Activated naive CD4-positive, alpha-beta T cell treated with anti-CD3 and anti-CD28 coated beads, Interleukin-2, amount 50 U/mL, for 16 hours (primary cell): ENCODE measurements around the gene TENT4A.
"Not testable (repeated sequence)": the region's sequence is repeated elsewhere in the genome, so short reads cannot be mapped to it uniquely, and the experiment has no call there.

ENCODE experiments used
- DNase-seq: peaks from one replicate; pipeline ENCODE4 v3.0.0-alpha.2; 2020

Gene TENT4A

GRCh38 chr5:6713274-6714225 is at the start of gene TENT4A:
Gene TENT4A (plus strand): TSS chr5:6713432. CDS start chr5:6713984, 552 bp downstream.
- DNase-seq = peak; percentile 24

GRCh38 chr5:6666762-6667161 is 46.5 kb upstream of the TENT4A start:
- DNase-seq = no peak

- DNase-seq = no peak
These were observed 45.6 kb upstream of the TENT4A start for GRCh38 chr5:6667648-6668047.

GRCh38 chr5:6668717-6669116 is 44.5 kb upstream of the TENT4A start:
- DNase-seq = not testable (repeated sequence)

- no peak for DNase-seq
These were observed 40.2 kb upstream of the TENT4A start for GRCh38 chr5:6673031-6673430.

GRCh38 chr5:6673963-6674362 is 39.3 kb upstream of the TENT4A start:
- no peak for DNase-seq

GRCh38 chr5:6674421-6674820 is 38.8 kb upstream of the TENT4A start:
- DNase-seq = no peak

- no peak for DNase-seq
These were observed 38.3 kb upstream of the TENT4A start for GRCh38 chr5:6674886-6675285.

GRCh38 chr5:6675784-6676491 is 37.3 kb upstream of the TENT4A start:
- DNase-seq = no peak

- no peak for DNase-seq
These were observed 36.5 kb upstream of the TENT4A start for GRCh38 chr5:6676702-6677101.

- DNase-seq = no peak
These were observed 34.8 kb upstream of the TENT4A start for GRCh38 chr5:6678385-6678784.

GRCh38 chr5:6680922-6681321 is 32.3 kb upstream of the TENT4A start:
- DNase-seq = no peak

- no peak for DNase-seq
These were observed 31.6 kb upstream of the TENT4A start for GRCh38 chr5:6681682-6682081.

GRCh38 chr5:6682239-6682638 is 31.0 kb upstream of the TENT4A start:
- no peak for DNase-seq

- no peak for DNase-seq
These were observed 30.0 kb upstream of the TENT4A start for GRCh38 chr5:6683241-6683640.

GRCh38 chr5:6684075-6684474 is 29.2 kb upstream of the TENT4A start:
- DNase-seq = no peak

- no peak for DNase-seq
These were observed 26.7 kb upstream of the TENT4A start for GRCh38 chr5:6686501-6686900.

GRCh38 chr5:6686915-6687409 is 26.3 kb upstream of the TENT4A start:
- no peak for DNase-seq

- DNase-seq = no peak
These were observed 25.7 kb upstream of the TENT4A start for GRCh38 chr5:6687505-6687904.

- no peak for DNase-seq
These were observed 20.3 kb upstream of the TENT4A start for GRCh38 chr5:6692906-6693305.

GRCh38 chr5:6698696-6699095 is 14.5 kb upstream of the TENT4A start:
- no peak for DNase-seq

GRCh38 chr5:6699357-6699756 is 13.9 kb upstream of the TENT4A start:
- DNase-seq = no peak

- DNase-seq = no peak
These were observed 13.1 kb upstream of the TENT4A start for GRCh38 chr5:6700074-6700684.
